Cardiac muscle cell (in vitro differentiated cells and primary cell): ENCODE measurements around the gene RPRML. TPM values are rescaled to one million over a fixed set of nuclear protein-coding genes. Genes with fewer than 3 reads are reported as not detected.

Source experiments
- DNase-seq, 2 donors: peaks; one replicate each; pipeline versions ENCODE4 v3.0.0 to v3.0.0-alpha.2; 2010 to 2017; ENCODE audit warnings: low read depth in 1 of 2, low spot score in 1 of 2
- H3K27ac ChIP-seq: fragments of 200-600 bp; sonication (generic); 2 replicates; pipeline ENCODE4 v1.5.1; 2016
- H3K27me3 ChIP-seq: fragments of 200-600 bp; sonication (generic); 2 replicates; pipeline ENCODE4 v1.6.0; 2016; ENCODE audit warnings: control low read depth
- H3K36me3 ChIP-seq: fragments of 200-600 bp; sonication (generic); 2 replicates; pipeline ENCODE4 v1.5.1; 2016; ENCODE audit warnings: control low read depth
- H3K4me1 ChIP-seq: fragments of 200-600 bp; sonication (generic); 2 replicates; pipeline ENCODE4 v1.8.1; 2017; ENCODE audit warnings: low read depth, mild to moderate bottlenecking, mixed run types
- H3K4me3 ChIP-seq: fragments of 200-600 bp; sonication (generic); 2 replicates; pipeline ENCODE4 v1.5.1; 2016; ENCODE audit warnings: mild to moderate bottlenecking
- H3K9me3 ChIP-seq: fragments of 200-600 bp; sonication (generic); 2 replicates; pipeline ENCODE4 v1.5.1; 2017; ENCODE audit warnings: low read depth, mild to moderate bottlenecking, control low read depth
- CTCF ChIP-seq: IDR thresholded peaks from 2 replicates; pipeline ENCODE4 v1.5.1; 2012; ENCODE audit warnings: low read depth, mild to moderate bottlenecking, low read length
- polyA plus RNA-seq: library from polyadenylated mRNA; unstranded; fragments of >200 nt; fragmentation: Nextera tagmentation; extraction: Ambion mirVana; gene quantifications from 2 replicates; pipeline ENCODE4 v1.2.1, GENCODE V29; 2016
- total RNA-seq: library from RNA; depleted of rRNA; stranded (reverse); fragments of >200 nt; gene quantifications from 2 replicates; pipeline ENCODE4 v1.2.3, GENCODE V29; 2016

The RPRML gene
- total and polyA plus RNA-seq, 2 experiments from 2014 or later = not detected

- Histone ChIP-seq H3K9me3 (no peaks in the 10 kb centered on the region), H3K4me3 (no peak overlapping the region), H3K27me3 (peaks cover 12% of the 10 kb centered on the region), H3K27ac (no peak overlapping the region), H3K36me3 (no peaks in the 10 kb centered on the region), H3K4me1 (no peaks in the 10 kb centered on the region)
- no peak for DNase-seq
- no peak for TF ChIP-seq CTCF
Observed at GRCh38 chr17:46972346-46972745, 6.7 kb downstream of the RPRML start.

- no peaks in the 10 kb centered on the region for H3K36me3 ChIP-seq
- H3K27ac ChIP-seq = no peak overlapping the region
- H3K4me1 ChIP-seq = no peaks in the 10 kb centered on the region
- DNase-seq = no peak
- TF ChIP-seq CTCF = no peak
- H3K27me3 ChIP-seq = peaks cover 6% of the 10 kb centered on the region
- no peak overlapping the region for H3K4me3 ChIP-seq
- no peaks in the 10 kb centered on the region for H3K9me3 ChIP-seq
Observed at GRCh38 chr17:46971647-46972300, 7.3 kb downstream of the RPRML start.

GRCh38 chr17:46968896-46969295 is 10.2 kb downstream of the RPRML start:
- DNase-seq = no peak
- Histone ChIP-seq H3K4me1 (no peaks in the 10 kb centered on the region), H3K9me3 (no peaks in the 10 kb centered on the region), H3K4me3 (no peak overlapping the region), H3K27ac (no peak overlapping the region), H3K27me3 (no peaks in the 10 kb centered on the region), H3K36me3 (no peaks in the 10 kb centered on the region)
- no peak for TF ChIP-seq CTCF

- H3K36me3 ChIP-seq = no peaks in the 10 kb centered on the region
- no peak for DNase-seq
- no peaks in the 10 kb centered on the region for H3K27me3 ChIP-seq
- no peak for TF ChIP-seq CTCF
- no peak overlapping the region for H3K27ac ChIP-seq
- no peaks in the 10 kb centered on the region for H3K4me1 ChIP-seq
- no peak overlapping the region for H3K4me3 ChIP-seq
- H3K9me3 ChIP-seq = no peaks in the 10 kb centered on the region
Observed at GRCh38 chr17:46968224-46968834, 10.7 kb downstream of the RPRML start.

- H3K9me3 ChIP-seq = no peaks in the 10 kb centered on the region
- H3K27me3 ChIP-seq = no peaks in the 10 kb centered on the region
- no peak overlapping the region for H3K4me3 ChIP-seq
- H3K27ac ChIP-seq = no peak overlapping the region
- no peaks in the 10 kb centered on the region for H3K36me3 ChIP-seq
- H3K4me1 ChIP-seq = no peaks in the 10 kb centered on the region
- DNase-seq = peak; percentile 54 to 69
- TF ChIP-seq CTCF = no peak
Observed at GRCh38 chr17:46964315-46965265, 14.5 kb downstream of the RPRML start.
